OCI-LY7 (cell line): ENCODE data around the gene SYDE1. TPM values are rescaled to one million over a fixed set of nuclear protein-coding genes. Genes with fewer than 3 reads are reported as not detected.

Experiments
- BruUV-seq: library from RNA; stranded (reverse); fragments of 400-500 nt; replicated peaks from 2 replicates; lab custom pipeline; 2021; lab: Mats Ljungman, UMichigan
- CTCF ChIA-PET: fragments of 300-600 bp; sonication (Branson Sonifier 250); formaldehyde crosslinking; loops from one replicate; lab custom pipeline; 2022; ENCODE audit warnings: antibody characterized with exemption; ENCODE audit not compliant: unreplicated experiment; lab: Charles Lee
- POLR2A ChIA-PET: fragments of 300-600 bp; sonication (Branson Sonifier 250); formaldehyde crosslinking; loops from one replicate; lab custom pipeline; 2022; ENCODE audit warnings: antibody characterized with exemption; lab: Charles Lee
- DNase-seq: peaks from one replicate; pipeline ENCODE4 v3.0.0-alpha.2; 2015; ENCODE audit warnings: low spot score
- H2AFZ ChIP-seq: fragments of 200-600 bp; sonication (generic), shearing (Covaris generic); 2 replicates; pipeline ENCODE4 v1.6.1; 2014; ENCODE audit warnings: mild to moderate bottlenecking, antibody characterized with exemption, low read length, moderate library complexity
- H3K27ac ChIP-seq: fragments of 200-600 bp; sonication (generic); 2 replicates; pipeline ENCODE4 v1.5.1; 2014; ENCODE audit warnings: mixed run types, low read depth, mild to moderate bottlenecking, moderate library complexity, low read length, inconsistent platforms; ENCODE audit not compliant: poor library complexity, severe bottlenecking
- H3K36me3 ChIP-seq: fragments of 200-600 bp; sonication (generic); 2 replicates; pipeline ENCODE4 v1.6.1; 2014; ENCODE audit warnings: mild to moderate bottlenecking, antibody characterized with exemption, low read length, moderate library complexity, mixed read lengths; ENCODE audit not compliant: insufficient read depth
- H3K4me1 ChIP-seq: fragments of 200-600 bp; sonication (generic); 2 replicates; pipeline ENCODE4 v1.5.1; 2014; ENCODE audit warnings: mild to moderate bottlenecking, low read length; ENCODE audit not compliant: insufficient read depth, poor library complexity, severe bottlenecking
- H3K4me2 ChIP-seq: fragments of 200-600 bp; sonication (generic); 2 replicates; pipeline ENCODE4 v1.6.1; 2014; ENCODE audit warnings: mild to moderate bottlenecking, low read length
- H3K4me3 ChIP-seq: fragments of 200-600 bp; sonication (generic); 2 replicates; pipeline ENCODE4 v1.5.1; 2014; ENCODE audit warnings: mild to moderate bottlenecking, low read depth, low read length; ENCODE audit not compliant: poor library complexity, severe bottlenecking
- H3K79me2 ChIP-seq: fragments of 200-600 bp; sonication (generic); 2 replicates; pipeline ENCODE4 v1.6.1; 2016; ENCODE audit warnings: low read depth, mild to moderate bottlenecking, low read length, moderate library complexity, mixed read lengths; ENCODE audit not compliant: insufficient read depth
- H3K9me2 ChIP-seq: fragments of 200-600 bp; sonication (generic); 2 replicates; pipeline ENCODE4 v1.6.1; 2016; ENCODE audit warnings: mild to moderate bottlenecking, low read length, mixed read lengths; ENCODE audit not compliant: insufficient read depth
- H3K9me3 ChIP-seq: fragments of 200-600 bp; sonication (generic); 2 replicates; pipeline ENCODE4 v1.6.1; 2014; ENCODE audit warnings: mild to moderate bottlenecking, mixed run types, low read length, mixed read lengths
- H4K20me1 ChIP-seq: fragments of 200-600 bp; sonication (generic); 2 replicates; pipeline ENCODE4 v1.6.1; 2014; ENCODE audit warnings: mild to moderate bottlenecking, antibody characterized with exemption, low read length, moderate library complexity, mixed read lengths; ENCODE audit not compliant: insufficient read depth
- CTCF ChIP-seq: fragments of 200-600 bp; sonication (generic); conservative IDR thresholded peaks from 2 replicates; pipeline ENCODE4 v1.5.1; 2014; ENCODE audit warnings: mild to moderate bottlenecking, antibody characterized with exemption, low read length, moderate library complexity, mixed read lengths
- EZH2phosphoT487 ChIP-seq: fragments of 200-600 bp; sonication (generic); IDR thresholded peaks from 2 replicates; pipeline ENCODE4 v1.6.1; 2018; ENCODE audit warnings: low read depth, borderline replicate concordance, mild to moderate bottlenecking, mixed run types, antibody characterized with exemption, low read length, moderate library complexity, mixed read lengths
- intact Hi-C: fragments of 100-400 bp; cut with micrococcal nuclease; formaldehyde crosslinking; loops from one replicate; pipeline ENCODE4 v1.10.0; 2022; ENCODE audit not compliant: unreplicated experiment
- total RNA-seq, 2 experiments: library from RNA; depleted of rRNA in 1 of 2; stranded (reverse); fragments of >200 nt in 1 of 2; shearing (Covaris generic) in 1 of 2; gene quantifications; 2 replicates each; pipeline ENCODE4 v1.2.3, GENCODE V29; 2014 to 2022

The SYDE1 gene
- total RNA-seq, 2 experiments from 2014 or later, result not detected

GRCh38 chr19:15141143-15141542, 33.9 kb downstream of the SYDE1 start:
- ChIA-PET CTCF (no interaction called here), POLR2A (no interaction called here)
- BruUV-seq, result no TSS peak
- Histone ChIP-seq H3K4me1 (no peaks in the 10 kb centered on the region), H3K9me3 (peaks cover 4% of the 10 kb centered on the region; the same call in 1 of the 2 replicates), H3K4me3 (no peak overlapping the region), H3K4me2 (no peak overlapping the region), H3K36me3 (no peaks in the 10 kb centered on the region), H2AFZ (no peak overlapping the region), H3K9me2 (no peaks in the 10 kb centered on the region), H3K27ac (no peak overlapping the region), H4K20me1 (no peaks in the 10 kb centered on the region), H3K79me2 (no peaks in the 10 kb centered on the region)
- intact Hi-C loops, result no loop called here
- no peak for TF ChIP-seq CTCF
- TF ChIP-seq EZH2phosphoT487, result no peak
- no peak for DNase-seq

- Histone ChIP-seq H2AFZ (no peak overlapping the region), H3K4me3 (no peak overlapping the region), H3K9me2 (no peaks in the 10 kb centered on the region), H3K36me3 (no peaks in the 10 kb centered on the region), H3K9me3 (peaks cover 4% of the 10 kb centered on the region; the same call in 1 of the 2 replicates), H3K27ac (no peak overlapping the region), H3K4me2 (no peak overlapping the region), H3K79me2 (no peaks in the 10 kb centered on the region), H3K4me1 (no peaks in the 10 kb centered on the region), H4K20me1 (no peaks in the 10 kb centered on the region)
- POLR2A ChIA-PET, result interaction anchor here (0.6 kb wide), 1 partner anchor 146 kb away, joined by 3 read pairs; no protein-coding TSS in a partner anchor
- CTCF ChIA-PET, result no interaction called here
- DNase-seq, result no peak
- TF ChIP-seq EZH2phosphoT487, result no peak
- TF ChIP-seq CTCF, result no peak
- BruUV-seq, result no TSS peak
- intact Hi-C loops, result no loop called here
Measured at GRCh38 chr19:15142313-15142712, 35.1 kb downstream of the SYDE1 start.

GRCh38 chr19:15144046-15144646, 36.9 kb downstream of the SYDE1 start:
- TF ChIP-seq CTCF (no peak), EZH2phosphoT487 (no peak)
- H3K4me1 ChIP-seq, result no peaks in the 10 kb centered on the region
- intact Hi-C loops, result no loop called here
- H3K36me3 ChIP-seq, result no peaks in the 10 kb centered on the region
- no peaks in the 10 kb centered on the region for H3K79me2 ChIP-seq
- no peaks in the 10 kb centered on the region for H3K9me2 ChIP-seq
- no peak overlapping the region for H2AFZ ChIP-seq
- peaks cover 2% of the 10 kb centered on the region; the same call in 1 of the 2 replicates for H3K9me3 ChIP-seq
- no peak for DNase-seq
- no peaks in the 10 kb centered on the region for H4K20me1 ChIP-seq
- ChIA-PET POLR2A (no interaction called here), CTCF (no interaction called here)
- H3K4me2 ChIP-seq, result no peak overlapping the region
- BruUV-seq, result no TSS peak
- no peak overlapping the region for H3K4me3 ChIP-seq
- no peak overlapping the region for H3K27ac ChIP-seq
